ENCODE measurements around the gene CTNNBIP1.
"Not testable (repeated sequence)": the region's sequence is repeated elsewhere in the genome, so short reads cannot be mapped to it uniquely, and the experiment has no call there.

CTNNBIP1 gene

DNA sequence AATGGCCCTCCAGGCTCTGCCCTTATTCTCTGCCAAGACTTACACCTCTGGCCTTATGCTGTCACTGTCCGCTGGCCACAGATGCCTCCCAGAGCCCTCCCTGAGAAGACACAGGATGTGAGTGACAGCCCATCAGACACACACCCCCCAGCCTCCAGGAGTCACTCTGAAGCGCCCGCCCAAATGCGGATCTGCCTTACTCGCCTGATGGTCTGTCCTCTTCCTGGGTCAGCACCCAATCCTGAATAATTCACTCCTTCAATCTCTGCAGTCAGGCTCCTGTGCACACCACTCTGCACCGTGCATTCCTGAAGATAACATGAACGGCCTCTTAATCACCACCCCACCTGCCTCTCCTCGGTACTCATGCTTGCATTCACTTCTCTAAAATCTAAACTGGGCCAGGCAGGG lies 101.0 kb downstream of the CTNNBIP1 start:
- no peak for DNase-seq

DNA sequence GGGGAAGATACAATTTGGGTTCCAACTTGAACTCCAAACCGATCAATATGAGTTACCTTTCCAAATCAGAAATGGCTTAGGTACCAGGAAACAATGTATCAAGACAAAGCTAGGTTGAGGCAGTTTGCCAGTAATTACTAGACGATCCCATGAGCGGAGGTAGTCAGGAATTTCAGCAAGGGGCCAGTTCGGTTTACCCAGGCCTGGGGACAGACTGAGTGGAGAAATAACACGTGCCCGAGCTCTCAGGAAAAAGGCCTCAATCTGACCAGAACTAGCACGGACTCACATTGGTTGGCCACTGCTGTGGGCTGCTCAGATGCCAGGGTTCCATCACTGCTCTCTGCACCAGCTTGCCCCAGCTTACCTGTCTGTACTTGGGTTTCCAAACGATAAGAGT lies 101.6 kb downstream of the CTNNBIP1 start:
- DNase-seq: no peak

DNA sequence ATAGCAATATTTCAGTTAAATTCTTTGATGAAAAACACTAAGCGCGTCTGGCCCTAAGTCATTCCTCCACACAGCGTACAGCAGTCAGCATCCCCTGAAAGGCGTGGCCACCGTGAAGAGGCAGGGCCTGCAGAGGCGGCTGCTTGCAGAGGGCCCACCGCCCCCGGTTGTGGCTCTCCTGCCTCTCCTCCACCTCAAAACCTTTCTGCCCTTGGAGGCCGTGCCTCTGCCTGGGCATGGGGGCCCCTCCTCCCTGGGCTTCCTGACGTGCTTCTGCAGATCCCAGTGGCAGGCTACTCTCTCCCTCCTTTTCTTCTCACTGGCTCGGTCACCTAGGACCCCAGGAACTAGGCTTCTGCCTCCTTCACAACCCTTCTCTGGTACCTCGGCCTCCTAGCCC lies 102.5 kb downstream of the CTNNBIP1 start:
- DNase-seq: no peak

DNA sequence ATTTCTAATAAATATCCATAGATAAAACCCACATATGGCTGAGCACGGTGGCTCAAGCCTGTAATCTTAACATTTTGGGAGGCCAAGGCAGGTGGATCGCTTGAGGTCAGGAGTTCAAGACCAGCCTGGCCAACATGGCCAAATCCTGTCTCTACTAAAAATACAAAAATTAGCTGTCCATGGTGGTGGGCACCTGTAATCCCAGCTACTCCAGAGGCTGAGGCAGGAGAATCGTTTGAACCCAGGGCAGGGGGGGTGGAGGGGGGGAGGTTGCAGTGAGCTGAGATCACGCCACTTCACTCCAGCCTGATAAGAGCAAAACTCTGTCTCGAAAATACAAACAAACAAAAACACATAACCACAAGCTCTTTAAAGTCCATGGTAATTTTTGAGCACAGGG lies 104.1 kb downstream of the CTNNBIP1 start:
- not testable (repeated sequence) for DNase-seq

DNA sequence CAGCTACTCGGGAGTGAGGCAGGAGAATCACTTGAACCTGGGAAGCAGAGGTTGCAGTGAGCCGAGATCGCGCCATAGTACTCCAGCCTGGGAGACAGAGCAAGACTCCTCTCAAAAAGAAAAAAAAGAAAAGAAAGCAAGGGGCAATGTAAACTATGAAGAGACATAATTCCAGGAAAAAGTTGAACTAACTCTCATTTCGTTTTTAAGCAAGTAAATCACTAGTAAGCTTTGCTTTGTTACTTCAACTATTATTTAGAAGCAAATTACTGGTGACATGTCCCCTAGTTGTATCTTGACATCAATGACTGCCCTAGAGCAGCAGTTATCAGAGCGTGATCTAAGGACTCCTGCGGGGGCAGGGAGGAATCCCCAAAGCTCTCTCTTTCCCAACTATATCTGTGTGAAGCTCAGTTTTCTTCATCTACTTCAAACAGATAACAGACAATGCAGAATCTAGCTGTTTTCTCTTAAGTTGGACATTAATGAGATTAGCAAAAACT lies 105.0 kb downstream of the CTNNBIP1 start:
- DNase-seq: no peak

DNA sequence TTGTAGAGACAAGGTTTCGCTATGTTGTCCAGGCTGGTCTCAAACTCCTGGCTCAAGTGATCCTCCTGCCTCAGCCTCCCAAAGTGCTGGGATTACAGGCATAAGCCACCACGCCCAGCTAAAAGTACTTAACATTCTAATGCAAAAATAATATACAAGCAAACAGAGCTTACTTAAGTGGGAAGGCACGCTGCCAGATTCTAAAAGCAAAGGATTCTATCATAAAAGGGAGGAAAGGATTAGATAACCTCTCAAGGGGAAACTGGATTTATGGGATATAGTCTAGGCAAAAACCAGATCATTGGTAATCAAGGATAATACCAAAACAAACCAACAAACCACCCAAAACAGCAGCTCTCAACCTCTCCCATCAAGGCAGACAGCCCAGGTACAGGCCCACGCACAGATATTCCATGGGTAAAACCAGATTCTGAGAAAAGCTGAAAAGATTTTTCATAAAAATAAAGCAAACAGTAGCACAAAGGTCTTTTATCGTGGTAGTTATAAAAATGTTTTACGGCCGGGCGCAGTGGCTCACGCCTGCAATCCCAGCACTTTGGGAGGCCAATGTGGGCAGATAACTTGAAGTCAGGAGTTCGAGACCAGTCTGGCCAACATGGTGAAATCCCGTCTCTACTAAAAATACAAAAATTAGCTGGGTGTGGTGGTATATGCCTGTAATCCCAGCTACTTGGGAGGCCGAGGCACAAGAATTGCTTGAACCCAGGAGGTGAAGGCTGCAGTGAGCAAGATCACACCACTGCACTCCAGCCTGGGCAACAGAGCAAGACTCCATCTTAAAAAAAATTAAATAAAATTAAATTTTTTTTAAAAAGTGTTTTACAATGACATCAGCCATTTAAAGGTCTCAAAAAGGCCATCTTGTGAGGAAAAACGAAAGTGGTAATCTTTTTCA lies 106.8 kb downstream of the CTNNBIP1 start:
- DNase-seq: not testable (repeated sequence)

DNA sequence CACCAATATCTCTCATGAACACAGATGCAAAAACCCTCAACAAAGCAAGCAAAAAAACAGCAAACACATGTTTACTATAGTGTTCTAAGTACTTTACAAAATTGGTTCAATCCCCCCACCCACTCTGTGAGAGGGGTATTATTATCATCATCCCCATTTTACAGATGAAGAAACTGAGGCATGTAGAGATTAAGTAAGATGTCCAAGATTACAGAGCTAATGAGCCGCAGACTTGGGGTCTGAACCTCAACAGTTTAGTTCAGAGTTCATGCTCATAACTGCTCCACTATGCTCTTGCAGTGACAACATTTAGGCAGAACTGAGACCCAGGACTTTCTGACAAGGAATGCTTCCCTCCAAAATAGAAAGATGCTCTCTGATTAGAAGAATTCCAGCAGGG lies 108.2 kb downstream of the CTNNBIP1 start:
- no peak for DNase-seq

All from amygdala (tissue), 56 donors.